ENCODE measurements around the gene AVL9. TPM values are rescaled to one million over a fixed set of nuclear protein-coding genes. Genes with fewer than 3 reads are reported as not detected.

Gene AVL9
- total RNA-seq, 2 donors from 2014 or later: 21.9 to 27.8 TPM

GRCh38 chr7:32537760-32538159 lies 42.5 kb downstream of the AVL9 start:
- TF ChIP-seq POLR2A (IDR thresholded peaks at IDR 0.05): no peak
- 88% methylated on average over 4 of the region's 4 CpGs for WGBS
- no peaks in the 10 kb centered on the region for H3K36me3 ChIP-seq
- H3K27me3 ChIP-seq (replicated peaks; ENCODE audit: insufficient read depth): no peaks in the 10 kb centered on the region
- H3K27ac ChIP-seq: no peak overlapping the region
- no peak for DNase-seq (ENCODE audit: low spot score)
- intact Hi-C loops (cut with DNase I): no loop called here
- no peaks in the 10 kb centered on the region for H3K4me1 ChIP-seq (replicated peaks)
- H3K4me3 ChIP-seq: no peak overlapping the region
- H3K9me3 ChIP-seq: no peaks in the 10 kb centered on the region

- Histone ChIP-seq H3K4me3 (no peak overlapping the region), H3K27me3 (replicated peaks; ENCODE audit: insufficient read depth) (no peaks in the 10 kb centered on the region), H3K36me3 (no peaks in the 10 kb centered on the region), H3K4me1 (replicated peaks) (no peaks in the 10 kb centered on the region), H3K9me3 (no peaks in the 10 kb centered on the region), H3K27ac (no peak overlapping the region)
- 97% methylated on average over 2 of the region's 2 CpGs for WGBS
- DNase-seq (ENCODE audit: low spot score): no peak
- no peak for TF ChIP-seq POLR2AphosphoS5 (IDR thresholded peaks at IDR 0.05)
- TF ChIP-seq CTCF (IDR thresholded peaks at IDR 0.05): no peak
- TF ChIP-seq POLR2A (IDR thresholded peaks at IDR 0.05): no peak
- intact Hi-C loops (cut with DNase I): no loop called here
Observed at GRCh38 chr7:32539366-32539765, 44.1 kb downstream of the AVL9 start.

GRCh38 chr7:32539919-32540531 lies 44.7 kb downstream of the AVL9 start:
- TF ChIP-seq CTCF (IDR thresholded peaks at IDR 0.05) (no peak), POLR2AphosphoS5 (IDR thresholded peaks at IDR 0.05) (no peak), POLR2A (IDR thresholded peaks at IDR 0.05) (no peak)
- Histone ChIP-seq H3K9me3 (no peaks in the 10 kb centered on the region), H3K27ac (no peak overlapping the region), H3K27me3 (replicated peaks; ENCODE audit: insufficient read depth) (no peaks in the 10 kb centered on the region), H3K36me3 (no peaks in the 10 kb centered on the region), H3K4me3 (no peak overlapping the region), H3K4me1 (replicated peaks) (no peaks in the 10 kb centered on the region)
- no peak for DNase-seq (ENCODE audit: low spot score)
- WGBS: 98% methylated on average over 4 of the region's 4 CpGs
- intact Hi-C loops (cut with DNase I): no loop called here

- intact Hi-C loops (cut with DNase I): no loop called here
Observed at GRCh38 chr7:32542595-32542994, 47.3 kb downstream of the AVL9 start.

GRCh38 chr7:32559480-32559879 lies 64.2 kb downstream of the AVL9 start:
- no peak for TF ChIP-seq POLR2A (IDR thresholded peaks at IDR 0.05)
- TF ChIP-seq CTCF (IDR thresholded peaks at IDR 0.05): no peak
- TF ChIP-seq POLR2AphosphoS5 (IDR thresholded peaks at IDR 0.05): no peak
- 96% methylated on average over 4 of the region's 4 CpGs for WGBS
- intact Hi-C loops (cut with DNase I): no loop called here
- H3K9me3 ChIP-seq: no peaks in the 10 kb centered on the region
- H3K4me3 ChIP-seq: no peak overlapping the region
- H3K27me3 ChIP-seq (replicated peaks; ENCODE audit: insufficient read depth): no peaks in the 10 kb centered on the region
- H3K4me1 ChIP-seq (replicated peaks): no peaks in the 10 kb centered on the region
- no peak for DNase-seq (ENCODE audit: low spot score)
- H3K27ac ChIP-seq: no peak overlapping the region
- no peaks in the 10 kb centered on the region for H3K36me3 ChIP-seq

More at GRCh38 chr7:32542595-32542994, 47.3 kb downstream of the AVL9 start:
- H3K4me1 ChIP-seq (replicated peaks): no peaks in the 10 kb centered on the region
- no peaks in the 10 kb centered on the region for H3K9me3 ChIP-seq
- no peak overlapping the region for H3K27ac ChIP-seq
- H3K36me3 ChIP-seq: no peaks in the 10 kb centered on the region
- H3K4me3 ChIP-seq: no peak overlapping the region
- 57% methylated on average over 2 of the region's 2 CpGs for WGBS
- H3K27me3 ChIP-seq (replicated peaks; ENCODE audit: insufficient read depth): no peaks in the 10 kb centered on the region
- TF ChIP-seq POLR2AphosphoS5 (IDR thresholded peaks at IDR 0.05) (no peak), CTCF (IDR thresholded peaks at IDR 0.05) (no peak), POLR2A (IDR thresholded peaks at IDR 0.05) (no peak)
- DNase-seq (ENCODE audit: low spot score): no peak
